MM.1S (cell line): Measurements from ENCODE around the gene CCDC88B.

ENCODE experiments used
- DNase-seq: peaks from one replicate; pipeline ENCODE4 v3.0.0-alpha.2; 2015
- H2AFZ ChIP-seq: fragments of 300-600 bp; sonication (generic); 2 replicates; pipeline ENCODE4 v1.6.0; 2016; ENCODE audit warnings: antibody characterized with exemption, low read length
- H3F3A ChIP-seq: fragments of 300-600 bp; sonication (generic); 2 replicates; pipeline ENCODE4 v1.6.1; 2016; ENCODE audit warnings: mild to moderate bottlenecking, antibody characterized with exemption, low read length, moderate library complexity, mixed read lengths; ENCODE audit not compliant: insufficient read depth
- H3K27ac ChIP-seq: fragments of 300-600 bp; sonication (generic); 2 replicates; pipeline ENCODE4 v1.5.1; 2016; ENCODE audit warnings: mild to moderate bottlenecking, low read length
- H3K27me3 ChIP-seq: fragments of 300-600 bp; sonication (generic); replicated peaks from 2 replicates; pipeline ENCODE4 v1.6.0; 2016; ENCODE audit warnings: low read length; ENCODE audit not compliant: insufficient read depth
- H3K36me3 ChIP-seq: fragments of 300-600 bp; sonication (generic); replicated peaks from 2 replicates; pipeline ENCODE4 v1.6.1; 2016; ENCODE audit warnings: mild to moderate bottlenecking, low read length, mixed read lengths; ENCODE audit not compliant: insufficient read depth
- H3K4me1 ChIP-seq: fragments of 300-600 bp; sonication (generic); 2 replicates; pipeline ENCODE4 v1.6.1; 2016; ENCODE audit warnings: low read length, mixed read lengths
- H3K4me2 ChIP-seq: fragments of 300-600 bp; sonication (generic); 2 replicates; pipeline ENCODE4 v1.6.0; 2016; ENCODE audit warnings: low read depth, low read length
- H3K4me3 ChIP-seq: fragments of 300-600 bp; sonication (generic); 2 replicates; pipeline ENCODE4 v1.5.1; 2016; ENCODE audit warnings: low read length, mixed read lengths
- H3K79me2 ChIP-seq: fragments of 300-600 bp; sonication (generic); 2 replicates; pipeline ENCODE4 v1.6.1; 2016; ENCODE audit warnings: mixed run types, low read length, mixed read lengths
- H3K9ac ChIP-seq: fragments of 300-600 bp; sonication (generic); 2 replicates; pipeline ENCODE4 v1.6.1; 2016; ENCODE audit warnings: low read length, mixed read lengths
- H3K9me2 ChIP-seq: fragments of 300-600 bp; sonication (generic); replicated peaks from 2 replicates; pipeline ENCODE4 v1.6.1; 2016; ENCODE audit warnings: mild to moderate bottlenecking, low read length, mixed read lengths; ENCODE audit not compliant: insufficient read depth
- H3K9me3 ChIP-seq: fragments of 300-600 bp; sonication (generic); replicated peaks from 2 replicates; pipeline ENCODE4 v1.6.1; 2016; ENCODE audit warnings: mild to moderate bottlenecking, low read length, mixed read lengths; ENCODE audit not compliant: insufficient read depth
- H4K20me1 ChIP-seq: fragments of 300-600 bp; sonication (generic); 2 replicates; pipeline ENCODE4 v1.6.1; 2016; ENCODE audit warnings: mild to moderate bottlenecking, low read length, moderate library complexity, mixed read lengths; ENCODE audit not compliant: insufficient read depth
- EZH2 ChIP-seq: fragments of 300-600 bp; sonication (generic); optimal IDR thresholded peaks from 2 replicates; pipeline ENCODE3; 2017; ENCODE audit warnings: low read depth, mild to moderate bottlenecking, antibody characterized with exemption, low read length, mixed read lengths
- EZH2phosphoT487 ChIP-seq: fragments of 300-600 bp; sonication (generic); IDR thresholded peaks from 2 replicates; pipeline ENCODE4 v1.6.1; 2018; ENCODE audit warnings: antibody characterized with exemption, low read length
- TF ChIP-seq, protein P1 (sequence below): fragments of 300-600 bp; sonication (generic); IDR thresholded peaks from 2 replicates; pipeline ENCODE4 v1.5.1; 2016; ENCODE audit warnings: antibody characterized with exemption, low read length, mixed read lengths

Gene CCDC88B

DNA sequence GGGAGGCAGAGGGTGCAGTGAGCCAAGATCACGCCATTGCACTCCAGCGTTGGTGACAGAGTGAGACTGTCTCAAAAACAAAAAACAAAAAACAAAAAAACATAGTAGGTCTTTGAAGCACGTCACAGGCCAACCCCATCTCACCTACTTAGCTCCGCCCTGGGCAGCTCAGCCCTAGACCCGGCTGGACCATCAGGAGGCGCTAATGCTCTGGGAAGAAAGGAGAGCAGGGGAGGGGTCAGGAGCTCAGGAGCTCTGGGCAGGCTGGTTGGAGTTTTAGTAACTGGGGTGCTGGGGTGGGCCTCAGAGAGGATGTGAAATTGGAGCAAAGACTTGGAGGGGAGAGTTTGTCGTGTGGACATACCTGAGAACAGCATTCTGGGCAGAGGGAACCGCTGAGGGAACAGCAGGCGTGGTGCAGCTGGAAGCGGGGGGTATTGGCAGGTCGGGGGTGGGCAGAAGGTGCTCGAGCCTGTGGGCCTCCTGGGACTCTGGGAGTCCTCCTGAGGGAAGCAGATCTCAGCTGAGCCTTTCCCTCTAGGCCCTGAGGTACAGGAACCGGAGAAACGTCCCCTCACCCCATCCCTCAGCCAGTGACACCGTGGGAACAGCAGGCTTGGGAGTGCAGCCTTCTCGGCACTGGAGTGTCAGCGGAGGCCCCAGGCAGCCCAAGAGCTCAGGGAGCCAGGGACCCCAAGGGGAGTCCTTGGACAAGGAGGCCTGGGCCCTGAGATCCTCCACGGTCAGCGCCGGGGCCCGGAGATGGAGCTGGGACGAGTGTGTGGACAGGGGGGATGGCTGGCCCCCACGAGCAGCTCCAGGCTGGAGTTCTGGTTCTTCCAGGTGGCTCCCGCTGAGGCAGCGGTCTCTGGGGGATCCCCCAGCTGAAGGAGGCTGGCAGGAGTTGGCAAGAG, 16.8 kb downstream of the CCDC88B start:
- H3K27me3 ChIP-seq: no peaks in the 10 kb centered on the region
- H3K36me3 ChIP-seq: no peaks in the 10 kb centered on the region
- no peak overlapping the region for H3K4me3 ChIP-seq
- no peaks in the 10 kb centered on the region for H3K9me3 ChIP-seq
- no peak overlapping the region for H3K9ac ChIP-seq
- no peak for DNase-seq
- H2AFZ ChIP-seq: no peak overlapping the region
- H3K4me2 ChIP-seq: no peak overlapping the region
- H3K27ac ChIP-seq: no peak overlapping the region
- peaks cover 11% of the 10 kb centered on the region for H3K4me1 ChIP-seq
- peaks cover 13% of the 10 kb centered on the region for H3K79me2 ChIP-seq
- TF ChIP-seq EZH2: no peak
- TF ChIP-seq, protein P1, sequence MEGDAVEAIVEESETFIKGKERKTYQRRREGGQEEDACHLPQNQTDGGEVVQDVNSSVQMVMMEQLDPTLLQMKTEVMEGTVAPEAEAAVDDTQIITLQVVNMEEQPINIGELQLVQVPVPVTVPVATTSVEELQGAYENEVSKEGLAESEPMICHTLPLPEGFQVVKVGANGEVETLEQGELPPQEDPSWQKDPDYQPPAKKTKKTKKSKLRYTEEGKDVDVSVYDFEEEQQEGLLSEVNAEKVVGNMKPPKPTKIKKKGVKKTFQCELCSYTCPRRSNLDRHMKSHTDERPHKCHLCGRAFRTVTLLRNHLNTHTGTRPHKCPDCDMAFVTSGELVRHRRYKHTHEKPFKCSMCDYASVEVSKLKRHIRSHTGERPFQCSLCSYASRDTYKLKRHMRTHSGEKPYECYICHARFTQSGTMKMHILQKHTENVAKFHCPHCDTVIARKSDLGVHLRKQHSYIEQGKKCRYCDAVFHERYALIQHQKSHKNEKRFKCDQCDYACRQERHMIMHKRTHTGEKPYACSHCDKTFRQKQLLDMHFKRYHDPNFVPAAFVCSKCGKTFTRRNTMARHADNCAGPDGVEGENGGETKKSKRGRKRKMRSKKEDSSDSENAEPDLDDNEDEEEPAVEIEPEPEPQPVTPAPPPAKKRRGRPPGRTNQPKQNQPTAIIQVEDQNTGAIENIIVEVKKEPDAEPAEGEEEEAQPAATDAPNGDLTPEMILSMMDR: peak; percentile 33
- no peaks in the 10 kb centered on the region for H3F3A ChIP-seq
- no peaks in the 10 kb centered on the region for H3K9me2 ChIP-seq
- H4K20me1 ChIP-seq: no peaks in the 10 kb centered on the region

DNA sequence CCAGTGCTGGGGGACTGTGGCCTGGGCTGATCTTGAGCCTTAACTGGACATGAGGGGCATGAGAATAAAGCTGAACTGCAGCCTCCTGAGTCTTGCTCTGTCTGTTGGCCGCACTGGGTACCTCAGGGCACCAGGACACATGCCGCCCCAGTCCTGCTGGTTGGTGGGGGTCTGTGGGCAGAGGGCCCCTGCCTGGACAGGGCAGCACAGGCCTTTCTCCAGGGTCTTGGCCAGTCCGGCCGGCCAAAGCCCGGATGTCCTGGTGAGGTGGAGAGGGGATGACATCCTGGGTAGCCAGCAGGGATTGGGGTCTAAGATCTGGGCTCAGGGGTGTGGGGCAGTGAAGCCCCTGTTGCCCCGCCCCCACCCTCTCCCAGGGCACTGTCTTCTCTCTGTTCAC, 17.4 kb downstream of the CCDC88B start:
- Histone ChIP-seq H3K36me3 (no peaks in the 10 kb centered on the region; the same call in 1 of the 2 replicates), H3K4me2 (no peak overlapping the region), H3K27me3 (no peaks in the 10 kb centered on the region), H3K4me1 (peaks cover 13% of the 10 kb centered on the region), H4K20me1 (no peaks in the 10 kb centered on the region), H3K79me2 (peaks cover 13% of the 10 kb centered on the region), H3K9me2 (no peaks in the 10 kb centered on the region), H3F3A (no peaks in the 10 kb centered on the region), H3K4me3 (no peak overlapping the region), H2AFZ (no peak overlapping the region), H3K27ac (no peak overlapping the region), H3K9ac (no peak overlapping the region), H3K9me3 (no peaks in the 10 kb centered on the region)
- no peak for DNase-seq
- TF ChIP-seq EZH2: no peak
- TF ChIP-seq EZH2phosphoT487: no peak
- TF ChIP-seq, protein P1: no peak

DNA sequence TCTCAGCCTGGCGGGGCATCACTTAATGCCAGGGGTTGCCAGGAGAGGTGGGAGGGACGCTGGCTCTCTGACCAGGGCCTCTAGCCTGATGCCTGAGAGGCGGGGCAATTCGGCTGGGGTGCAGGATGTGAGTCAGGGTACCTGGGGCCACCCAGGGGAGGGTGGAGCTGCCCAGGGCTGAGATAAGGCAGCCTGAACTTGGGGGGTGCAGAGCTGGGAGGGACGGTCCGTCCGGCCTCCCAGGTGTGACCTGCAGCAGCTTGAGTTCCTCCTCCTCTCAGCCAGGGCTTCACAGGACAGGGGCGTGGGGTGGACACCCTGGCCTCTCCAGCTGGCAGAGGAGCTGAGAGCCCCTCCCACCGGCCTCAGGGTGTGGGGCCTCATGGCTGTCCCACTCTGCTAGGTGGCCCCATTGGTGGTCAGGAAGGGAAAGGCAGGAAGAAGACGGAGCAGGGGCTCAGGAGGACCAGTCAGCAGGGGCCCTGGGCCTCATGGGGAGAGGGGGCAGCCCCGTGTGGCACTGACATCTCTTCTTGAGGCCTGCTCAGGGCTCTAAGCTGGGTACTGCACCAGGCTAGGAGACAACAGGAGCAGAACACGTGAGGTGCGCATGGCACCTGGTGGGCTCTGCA, 18.0 kb downstream of the CCDC88B start:
- no peaks in the 10 kb centered on the region; the same call in 1 of the 2 replicates for H3K36me3 ChIP-seq
- H3K79me2 ChIP-seq: peaks cover 13% of the 10 kb centered on the region
- TF ChIP-seq, protein P1: no peak
- no peak for TF ChIP-seq EZH2phosphoT487
- TF ChIP-seq EZH2: no peak
- no peaks in the 10 kb centered on the region for H4K20me1 ChIP-seq
- H2AFZ ChIP-seq: no peak overlapping the region; the same call in 1 of the 2 replicates
- peaks cover 13% of the 10 kb centered on the region for H3K4me1 ChIP-seq
- H3K4me2 ChIP-seq: peak overlapping the region; percentile 98
- H3F3A ChIP-seq: no peaks in the 10 kb centered on the region
- H3K9me3 ChIP-seq: no peaks in the 10 kb centered on the region
- H3K27me3 ChIP-seq: no peaks in the 10 kb centered on the region
- peak overlapping the region; percentile 66; the same call in 1 of the 2 replicates for H3K9ac ChIP-seq
- H3K9me2 ChIP-seq: no peaks in the 10 kb centered on the region
- H3K27ac ChIP-seq: no peak overlapping the region
- peak overlapping the region; percentile 61 for H3K4me3 ChIP-seq
- DNase-seq: no peak
